Bronchial epithelial cell (primary cell): ENCODE measurements around the gene MGMT. TPM values are rescaled to one million over a fixed set of nuclear protein-coding genes. Genes with fewer than 3 reads are reported as not detected.

Source experiments
- DNase-seq: peaks from one replicate; pipeline ENCODE4 v3.0.0-alpha.2; 2010; ENCODE audit warnings: low read depth
- FAIRE-seq: peaks from 2 replicates; lab custom pipeline; 2011; peaks lifted over from hg19 to GRCh38; lab: Jason Lieb, UNC
- H3K27me3 ChIP-seq: 2 replicates; pipeline ENCODE4 v1.5.1; 2011; ENCODE audit warnings: low read length; ENCODE audit not compliant: control insufficient read depth, insufficient read depth
- H3K36me3 ChIP-seq: 2 replicates; pipeline ENCODE4 v1.5.1; 2011; ENCODE audit warnings: low read length; ENCODE audit not compliant: control insufficient read depth, insufficient read depth
- H3K4me3 ChIP-seq: 2 replicates; pipeline ENCODE4 v1.5.1; 2011; ENCODE audit warnings: mild to moderate bottlenecking, low read depth, low read length, control low read depth
- CTCF ChIP-seq: IDR thresholded peaks from 2 replicates; pipeline ENCODE4 v1.5.1; 2011; ENCODE audit warnings: mild to moderate bottlenecking, moderate library complexity, low read length, control low read depth, inconsistent platforms; ENCODE audit not compliant: insufficient read depth, severe bottlenecking
- total RNA-seq: library from RNA; depleted of rRNA; stranded (reverse); fragments of >200 nt; gene quantifications from 2 replicates; pipeline ENCODE4 v1.2.1, GENCODE V29; 2014

Gene MGMT
- total RNA-seq, 1 donor from 2014 or later, result 19.7 TPM

DNA sequence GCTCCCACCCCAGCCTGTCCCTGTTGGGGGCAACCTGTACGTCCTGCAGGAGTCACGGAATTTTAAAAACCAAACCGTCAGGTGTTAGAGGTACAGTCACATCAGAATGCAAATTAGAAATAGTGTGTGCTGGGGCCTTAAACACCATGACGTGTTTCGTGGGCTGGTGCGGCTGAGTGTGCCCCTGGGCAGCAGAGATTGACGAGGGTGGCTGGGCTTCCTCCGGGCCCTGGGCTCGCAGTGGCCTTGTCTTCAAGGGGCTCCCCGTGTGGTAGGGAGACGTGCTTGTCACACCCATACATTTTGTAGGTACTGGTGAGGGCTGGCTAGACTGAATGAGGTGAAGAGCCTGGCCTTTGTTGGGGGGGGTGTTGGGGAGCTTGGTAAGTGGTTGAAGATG lies 7.6 kb downstream of the MGMT start:
- Histone ChIP-seq H3K4me3 (no peak overlapping the region), H3K27me3 (no peaks in the 10 kb centered on the region), H3K36me3 (no peaks in the 10 kb centered on the region)
- DNase-seq (no peak), FAIRE-seq (no peak)
- no peak for TF ChIP-seq CTCF

- FAIRE-seq (no peak), DNase-seq (no peak)
- TF ChIP-seq CTCF, result no peak
- no peaks in the 10 kb centered on the region for H3K27me3 ChIP-seq
- no peak overlapping the region for H3K4me3 ChIP-seq
- no peaks in the 10 kb centered on the region for H3K36me3 ChIP-seq
Measured at GRCh38 chr10:129476431-129476830, 9.4 kb downstream of the MGMT start.

DNA sequence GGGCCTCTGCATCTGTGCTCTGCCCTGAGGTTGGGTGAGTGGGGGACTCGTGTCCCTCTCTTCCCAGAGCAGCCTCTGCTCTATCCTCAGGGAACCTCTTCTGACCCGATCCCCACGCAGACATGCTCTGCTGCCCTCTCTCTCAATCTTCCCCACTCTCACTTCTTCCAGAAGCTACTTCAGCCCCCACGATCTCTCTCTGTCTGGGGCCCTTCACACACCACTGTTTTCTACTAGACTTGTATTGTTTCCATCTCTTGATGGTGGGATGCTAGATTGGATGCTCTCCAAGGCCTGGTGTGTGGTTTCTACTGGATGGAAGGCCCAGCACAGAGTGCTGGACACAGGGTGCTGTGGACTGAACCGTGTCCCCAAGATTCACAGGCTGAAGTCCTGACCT lies 10.0 kb downstream of the MGMT start:
- DNase-seq, result no peak
- FAIRE-seq, result no peak
- no peak overlapping the region for H3K4me3 ChIP-seq
- no peaks in the 10 kb centered on the region for H3K27me3 ChIP-seq
- no peak for TF ChIP-seq CTCF
- no peaks in the 10 kb centered on the region for H3K36me3 ChIP-seq

DNA sequence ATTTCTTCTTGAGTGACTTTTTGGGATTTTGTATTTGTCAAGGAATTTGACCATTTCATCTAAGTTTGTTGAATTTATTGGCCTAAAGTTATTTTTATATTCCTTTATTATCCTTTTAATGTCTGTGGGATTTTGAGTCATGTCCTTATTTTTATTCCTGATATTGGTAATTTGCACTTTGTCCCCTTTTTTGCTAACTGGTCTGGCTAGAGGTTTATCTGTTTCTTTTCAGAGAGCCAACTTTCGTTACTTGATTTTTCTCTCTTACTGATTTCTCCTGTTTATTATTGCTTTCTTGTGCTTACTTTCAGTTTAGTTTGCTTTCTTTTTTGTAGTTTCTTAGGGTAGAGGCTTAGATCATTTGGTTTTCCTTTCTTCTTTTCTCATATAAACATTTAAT lies 14.6 kb downstream of the MGMT start:
- FAIRE-seq, result no peak

DNA sequence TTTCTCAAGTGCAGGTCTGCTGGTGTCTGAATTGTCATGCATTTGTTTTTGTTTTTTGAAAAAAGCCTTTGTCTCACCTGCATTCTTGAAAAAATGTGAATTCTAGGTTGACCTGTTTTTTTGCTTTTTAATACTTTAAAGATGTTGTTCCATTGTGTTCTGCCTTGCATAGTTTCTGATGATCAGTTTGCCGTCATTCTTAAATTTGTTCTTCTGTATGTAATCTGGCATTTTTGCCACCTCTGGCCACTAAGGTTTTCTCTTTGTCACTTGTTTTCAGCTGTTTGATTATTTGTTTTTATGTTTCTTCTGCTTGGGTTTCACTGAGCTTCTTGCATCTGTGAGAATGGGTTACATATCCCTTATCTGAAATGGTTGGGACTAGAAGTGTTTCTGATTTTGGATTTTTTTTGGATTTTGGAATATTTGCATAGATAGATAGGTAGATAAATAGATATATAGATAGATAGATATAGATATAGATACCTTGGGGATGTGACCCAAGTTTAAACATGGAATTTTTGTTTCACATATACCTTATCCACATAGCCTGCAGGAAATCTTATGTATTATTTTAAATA lies 16.5 kb downstream of the MGMT start:
- Histone ChIP-seq H3K4me3 (no peak overlapping the region), H3K36me3 (no peaks in the 10 kb centered on the region), H3K27me3 (no peaks in the 10 kb centered on the region)
- TF ChIP-seq CTCF, result no peak
- DNase-seq (no peak), FAIRE-seq (no peak)

More for the DNA sequence above, 14.6 kb downstream of the MGMT start:
- no peak for DNase-seq
- Histone ChIP-seq H3K27me3 (no peaks in the 10 kb centered on the region), H3K4me3 (no peak overlapping the region), H3K36me3 (no peaks in the 10 kb centered on the region)
- TF ChIP-seq CTCF, result no peak

GRCh38 chr10:129486805-129487204 lies 19.8 kb downstream of the MGMT start:
- no peaks in the 10 kb centered on the region for H3K27me3 ChIP-seq
- no peak for FAIRE-seq
- no peak overlapping the region for H3K4me3 ChIP-seq
- DNase-seq, result no peak
- TF ChIP-seq CTCF, result no peak
- no peaks in the 10 kb centered on the region for H3K36me3 ChIP-seq
